GM21786 (cell line): ENCODE data around the gene RAB19.
"Not testable (repeated sequence)": the region's sequence is repeated elsewhere in the genome, so short reads cannot be mapped to it uniquely, and the experiment has no call there.

Experiments used
- ATAC-seq: cut with Tn5 transposase; IDR thresholded peaks from one replicate; pipeline ENCODE4 v1.9.1; 2021; ENCODE audit not compliant: unreplicated experiment

The RAB19 gene

DNA sequence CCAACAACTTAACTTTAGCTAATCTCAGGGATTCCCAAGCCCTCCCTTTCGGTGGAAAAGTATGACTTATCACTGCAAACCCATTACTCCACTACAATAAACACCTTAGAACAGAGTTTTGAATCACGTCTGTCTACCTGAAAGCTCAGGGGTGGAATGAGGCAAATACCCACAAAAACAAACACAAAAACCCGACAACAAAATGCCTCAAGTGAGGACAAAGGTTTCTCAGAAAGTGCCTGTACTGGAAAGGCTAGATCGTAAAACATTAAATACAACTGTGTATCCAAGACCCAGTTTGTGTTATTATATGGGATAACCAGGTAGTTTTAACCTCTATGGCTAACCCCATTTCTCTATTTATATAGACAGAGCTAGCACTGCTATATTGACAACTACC, 49.4 kb downstream of the RAB19 start:
- ATAC-seq, result no peak

DNA sequence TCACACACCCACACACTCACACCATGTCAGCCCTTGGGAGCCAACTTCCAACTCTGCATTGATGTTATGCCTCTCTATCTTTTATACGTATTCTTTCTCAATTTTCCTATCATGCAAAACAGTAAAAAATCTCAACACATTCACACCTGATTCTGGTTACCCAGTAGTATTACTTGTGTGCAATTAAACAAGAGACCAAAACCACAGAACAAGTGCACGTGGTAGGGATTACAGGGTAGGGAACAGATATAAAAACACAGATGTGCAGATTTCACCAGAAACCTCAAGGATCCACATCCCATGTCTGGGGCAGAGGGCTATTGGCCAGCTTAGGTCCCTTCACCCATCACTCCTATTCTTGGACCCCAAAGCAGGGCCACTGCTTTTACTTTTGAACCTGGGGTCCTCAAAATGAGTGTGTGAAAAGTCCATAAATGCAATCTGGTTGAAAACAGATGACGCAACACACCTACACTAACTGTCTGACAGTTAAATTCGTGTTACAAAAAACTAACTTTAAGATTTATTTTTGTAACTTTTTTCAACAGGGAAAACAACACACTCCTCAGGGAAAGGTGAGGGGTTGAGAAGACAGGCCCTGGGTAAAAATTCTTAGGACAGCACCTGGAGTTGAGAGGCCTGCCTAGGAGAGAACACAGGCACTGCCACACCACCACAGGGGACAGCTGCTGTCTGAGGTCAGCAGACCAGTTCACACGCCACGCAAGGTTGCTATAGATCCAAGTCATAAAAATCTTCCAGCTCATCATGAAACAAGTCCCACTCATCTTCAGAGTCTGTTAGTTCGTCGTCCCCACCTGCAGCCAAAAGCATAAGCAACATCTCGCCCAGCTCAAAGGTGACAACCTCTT, 50.2 kb downstream of the RAB19 start:
- not testable (repeated sequence) for ATAC-seq

DNA sequence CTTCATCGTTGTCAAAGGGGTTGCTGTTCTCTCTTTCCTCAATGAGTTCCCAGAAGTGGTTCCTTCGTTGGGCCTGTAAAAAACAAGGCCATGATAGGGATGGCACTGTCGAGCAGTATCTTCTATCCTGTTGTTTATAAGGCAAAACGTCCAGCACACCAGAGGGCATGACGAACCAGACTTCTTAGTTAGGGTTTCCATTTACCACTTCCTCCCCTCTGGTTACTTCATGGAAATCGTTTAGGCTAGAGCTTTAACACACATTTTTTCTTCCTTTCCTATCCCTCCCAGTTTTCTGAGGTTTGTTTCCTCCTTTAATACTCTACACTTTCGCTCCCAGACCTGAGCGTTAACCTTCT, 50.8 kb downstream of the RAB19 start:
- ATAC-seq, result no peak

DNA sequence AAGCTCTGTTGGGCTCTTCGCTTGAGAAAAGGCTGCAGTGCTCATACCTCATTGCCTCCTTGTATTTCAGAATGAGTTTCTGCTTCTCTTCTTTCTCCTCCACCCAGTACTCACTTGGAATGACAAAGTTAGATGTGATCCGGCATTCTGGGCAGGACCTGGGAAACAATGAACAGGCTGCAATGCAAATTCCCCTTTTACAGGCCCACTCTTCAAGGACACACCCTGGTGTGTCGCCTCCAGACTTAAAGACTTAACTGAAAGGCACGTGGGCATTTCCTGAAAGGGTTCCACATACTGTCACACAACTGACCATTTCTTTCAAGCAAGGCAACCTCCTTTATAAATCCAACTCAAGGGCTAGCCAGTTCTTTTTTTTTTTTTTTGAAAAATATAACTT, 51.9 kb downstream of the RAB19 start:
- ATAC-seq, result no peak

DNA sequence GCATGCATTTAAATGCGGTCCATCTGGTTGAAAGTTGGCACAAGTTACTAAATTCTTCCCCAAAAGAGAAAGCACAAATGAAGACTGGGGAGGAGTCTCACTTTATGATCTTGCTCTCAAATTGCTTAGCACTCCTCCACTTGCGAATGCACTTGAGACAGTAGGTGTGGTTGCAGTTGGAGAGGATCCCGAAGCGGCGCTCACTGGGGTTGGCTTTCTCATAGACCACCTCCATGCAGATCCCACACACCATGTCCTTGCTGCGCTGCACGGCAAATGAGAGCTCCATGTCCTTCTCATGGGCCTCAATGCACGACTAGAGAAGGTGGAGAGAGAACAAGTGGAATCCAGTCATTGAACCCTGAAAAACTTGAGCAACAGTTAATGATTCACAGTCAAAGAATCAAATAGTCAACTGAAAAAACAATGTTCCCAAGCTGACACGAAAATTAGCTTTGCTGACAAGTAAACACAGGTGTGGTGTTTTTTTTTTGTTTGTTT, 52.7 kb downstream of the RAB19 start:
- no peak for ATAC-seq

DNA sequence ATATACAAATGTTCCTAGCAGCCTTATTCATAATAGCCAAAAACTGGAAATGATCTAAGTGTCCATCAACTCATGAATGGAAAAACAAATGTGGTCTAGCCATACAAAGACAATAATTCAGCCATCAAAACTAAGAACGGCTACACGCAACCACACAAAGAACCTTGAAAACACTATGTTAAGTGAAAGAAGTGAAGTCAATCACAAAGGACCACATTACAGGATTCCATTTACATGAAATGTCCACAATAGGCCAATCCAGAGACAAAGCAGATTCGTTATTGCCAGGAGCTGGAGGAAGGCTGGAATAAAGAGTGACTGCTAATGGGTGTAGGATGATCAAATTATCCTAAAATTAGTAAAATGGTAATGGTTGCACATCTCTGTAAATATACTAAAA, 54.3 kb downstream of the RAB19 start:
- ATAC-seq, result no peak

DNA sequence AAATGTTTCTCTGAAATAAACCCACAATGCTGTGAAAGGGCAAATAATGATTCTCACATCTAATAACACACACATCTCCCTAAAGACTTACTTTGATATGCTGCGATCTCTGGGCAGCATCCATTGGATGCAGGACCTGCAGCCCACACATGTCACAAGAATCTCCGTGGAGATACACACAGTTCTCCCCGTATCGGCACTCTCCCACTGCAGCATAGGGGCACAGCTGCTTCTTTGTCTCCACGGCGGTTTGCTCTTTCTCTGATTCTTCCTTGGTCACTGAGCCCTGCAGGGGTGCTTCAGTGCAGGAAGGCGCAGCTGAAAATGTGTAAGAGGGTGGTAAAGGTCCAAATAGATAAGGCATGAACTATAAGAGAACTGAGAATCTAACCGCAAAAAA, 55.1 kb downstream of the RAB19 start:
- no peak for ATAC-seq

DNA sequence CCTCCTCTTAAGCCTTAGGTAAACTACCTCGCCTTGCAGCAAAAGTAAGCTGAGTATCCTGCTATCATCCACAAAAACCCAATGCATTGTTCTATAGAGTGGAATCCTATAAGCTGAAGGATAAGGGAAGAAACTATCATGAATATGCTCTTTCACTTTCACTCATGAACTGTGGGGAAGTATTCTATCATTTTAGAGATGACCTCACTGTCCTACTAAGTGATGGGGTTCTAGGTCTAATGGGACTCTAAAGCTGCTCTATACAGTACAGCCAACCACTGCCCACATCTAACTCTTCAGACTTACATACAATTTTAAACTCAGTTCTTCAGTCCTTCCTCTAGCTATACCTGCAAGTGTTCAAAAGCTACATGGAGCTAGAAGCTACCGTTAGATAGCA, 59.3 kb downstream of the RAB19 start:
- ATAC-seq, result no peak

DNA sequence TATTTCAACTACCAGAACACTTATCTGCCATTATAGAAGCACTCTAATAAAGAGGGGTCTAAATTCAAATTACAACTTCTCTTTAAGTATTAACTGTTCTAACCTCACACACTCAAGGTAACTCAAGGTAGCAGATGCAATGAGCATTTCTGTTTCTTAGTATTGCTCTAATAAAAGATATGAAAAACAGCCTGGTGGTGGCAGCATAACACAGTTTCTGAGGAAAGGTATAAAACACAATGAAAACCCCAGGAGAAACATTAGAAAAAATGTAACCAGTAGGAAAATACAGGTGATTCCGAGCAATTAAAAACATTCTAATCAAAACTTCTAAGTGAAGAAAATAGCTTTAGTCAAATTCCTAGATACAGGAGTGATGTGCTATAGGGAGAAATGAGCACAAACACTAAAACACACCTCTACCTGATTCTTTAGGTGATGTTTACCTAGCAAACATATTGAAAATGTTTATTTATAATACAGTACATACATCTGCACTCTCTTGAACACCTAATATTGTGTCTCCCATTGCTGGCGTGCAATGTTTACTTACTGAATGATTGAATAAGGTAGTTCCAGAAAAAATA, 72.0 kb downstream of the RAB19 start:
- ATAC-seq, result no peak

DNA sequence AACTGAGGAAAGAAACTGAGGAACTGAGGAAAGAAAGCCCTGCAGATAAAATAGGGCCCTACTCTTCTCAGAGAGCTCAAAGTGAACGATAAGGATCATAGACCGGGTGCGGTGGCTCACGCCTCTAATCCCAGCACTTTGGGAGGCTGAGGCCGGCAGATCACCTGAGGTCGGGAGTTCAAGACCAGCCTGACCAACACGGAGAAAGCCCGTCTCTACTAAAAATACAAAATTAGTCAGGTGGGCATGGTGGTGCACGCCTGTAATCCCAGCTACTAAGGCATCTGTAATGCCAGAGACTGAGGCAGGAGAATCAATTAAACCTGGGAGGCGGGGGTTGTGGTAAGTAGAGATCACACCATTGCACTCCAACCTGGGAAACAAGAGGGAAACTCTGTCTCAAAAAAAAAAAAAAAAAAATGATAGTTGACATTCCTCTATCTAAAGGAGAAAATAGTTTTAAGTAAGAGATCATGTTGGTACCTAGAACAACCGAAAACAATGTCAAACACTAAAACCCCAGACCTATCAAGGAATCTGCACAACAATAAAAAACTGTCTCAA, 72.9 kb downstream of the RAB19 start:
- ATAC-seq, result no peak
